Dermis microvascular lymphatic vessel endothelial cell (primary cell): ENCODE measurements around the gene MGAT4B. TPM values are rescaled to one million over a fixed set of nuclear protein-coding genes. Genes with fewer than 3 reads are reported as not detected.

Experiments used
- DNase-seq, 2 donors: peaks; one replicate each; pipeline versions ENCODE4 v3.0.0 to v3.0.0-alpha.2; 2010; ENCODE audit warnings: low read depth in 2 of 2
- total RNA-seq: library from RNA; depleted of rRNA; stranded (reverse); fragments of >200 nt; gene quantifications from 2 replicates; pipeline ENCODE4 v1.2.1, GENCODE V29; 2014

The MGAT4B gene
- total RNA-seq, 1 donor from 2014 or later, result 110 TPM

DNA sequence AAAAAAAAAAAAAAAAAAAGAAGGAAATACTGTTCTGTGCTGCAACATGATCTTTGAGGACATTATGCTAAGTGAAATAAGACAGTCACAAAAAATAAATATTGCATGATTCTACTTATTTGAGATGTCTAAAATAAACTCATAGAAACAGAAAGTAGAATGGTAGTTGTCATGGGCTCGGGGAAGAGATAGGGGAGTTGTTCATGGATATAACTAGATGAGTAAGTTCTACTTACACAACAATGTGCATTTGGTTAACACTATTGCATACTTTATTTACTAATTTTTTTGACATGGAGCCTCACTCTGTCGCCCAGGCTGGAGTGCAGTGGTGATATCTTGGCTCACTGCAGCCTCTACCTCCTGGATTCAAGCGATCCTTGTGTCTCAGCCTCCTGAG, 58.9 kb downstream of the MGAT4B start:
- no peak for DNase-seq

Other genes with a start within 250 kb of the MGAT4B start
- 464 and 606 TPM in 2 replicates for gene HNRNPH1, start 183.2 kb downstream of the MGAT4B start, total RNA-seq
- not detected in 2 replicates for gene CBY3, start 125.8 kb downstream of the MGAT4B start, total RNA-seq
- 518 and 522 TPM in 2 replicates for gene CANX, start 107.9 kb downstream of the MGAT4B start, total RNA-seq
- gene MAML1, start 74.0 kb downstream of the MGAT4B start, total RNA-seq, result 5.3 and 9.9 TPM in 2 replicates
- 0.39 and 0.63 TPM in 2 replicates for gene LTC4S, start 12.9 kb downstream of the MGAT4B start, total RNA-seq
- 517 and 588 TPM in 2 replicates for gene SQSTM1, start 14.0 kb upstream of the MGAT4B start, total RNA-seq
- gene MRNIP, start 52.0 kb upstream of the MGAT4B start, total RNA-seq, result 4.2 and 4.8 TPM in 2 replicates
- 35.6 and 70.7 TPM in 2 replicates for gene TBC1D9B, start 101.0 kb upstream of the MGAT4B start, total RNA-seq